Measurements from ENCODE around the gene TMEM156. TPM values are rescaled to one million over a fixed set of nuclear protein-coding genes. Genes with fewer than 3 reads are reported as not detected.

Gene TMEM156
- total RNA-seq, 1 experiment from 2014 or later = 14.1 TPM

DNA sequence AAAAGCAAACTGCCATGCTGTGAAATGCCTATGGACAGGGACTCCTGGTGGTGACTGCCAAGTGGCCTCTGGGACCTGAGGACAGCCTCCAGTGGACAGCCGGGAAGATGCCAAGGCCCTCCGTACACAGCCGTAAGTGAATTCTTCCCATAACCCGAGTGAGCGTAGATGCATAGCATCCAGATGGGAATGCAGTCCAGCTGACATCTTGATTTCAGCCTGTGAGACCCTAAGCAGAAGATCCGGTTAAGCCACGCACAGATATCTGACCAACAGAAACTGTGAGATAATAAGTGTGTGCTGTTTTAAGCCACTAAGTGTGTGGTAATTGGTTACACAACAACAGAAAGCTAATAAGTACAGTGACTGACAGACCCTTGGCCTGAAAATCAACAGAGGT is 55.9 kb downstream of the TMEM156 start:
- H3K9me3 Mint-ChIP-seq (ENCODE audit: low read depth, unreplicated experiment) = no peaks in the 10 kb centered on the region
- intact Hi-C loops (cut with micrococcal nuclease; ENCODE audit: unreplicated experiment) = no loop called here
- no TSS peak for BruUV-seq (replicated peaks)
- H3K27me3 Mint-ChIP-seq (ENCODE audit: unreplicated experiment) = no peaks in the 10 kb centered on the region
- DNase-seq = no peak
- CTCF ChIA-PET = no interaction called here
- H3K4me1 Mint-ChIP-seq (ENCODE audit: low read depth, unreplicated experiment) = no peaks in the 10 kb centered on the region
- TF ChIP-seq, protein P1, sequence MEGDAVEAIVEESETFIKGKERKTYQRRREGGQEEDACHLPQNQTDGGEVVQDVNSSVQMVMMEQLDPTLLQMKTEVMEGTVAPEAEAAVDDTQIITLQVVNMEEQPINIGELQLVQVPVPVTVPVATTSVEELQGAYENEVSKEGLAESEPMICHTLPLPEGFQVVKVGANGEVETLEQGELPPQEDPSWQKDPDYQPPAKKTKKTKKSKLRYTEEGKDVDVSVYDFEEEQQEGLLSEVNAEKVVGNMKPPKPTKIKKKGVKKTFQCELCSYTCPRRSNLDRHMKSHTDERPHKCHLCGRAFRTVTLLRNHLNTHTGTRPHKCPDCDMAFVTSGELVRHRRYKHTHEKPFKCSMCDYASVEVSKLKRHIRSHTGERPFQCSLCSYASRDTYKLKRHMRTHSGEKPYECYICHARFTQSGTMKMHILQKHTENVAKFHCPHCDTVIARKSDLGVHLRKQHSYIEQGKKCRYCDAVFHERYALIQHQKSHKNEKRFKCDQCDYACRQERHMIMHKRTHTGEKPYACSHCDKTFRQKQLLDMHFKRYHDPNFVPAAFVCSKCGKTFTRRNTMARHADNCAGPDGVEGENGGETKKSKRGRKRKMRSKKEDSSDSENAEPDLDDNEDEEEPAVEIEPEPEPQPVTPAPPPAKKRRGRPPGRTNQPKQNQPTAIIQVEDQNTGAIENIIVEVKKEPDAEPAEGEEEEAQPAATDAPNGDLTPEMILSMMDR (IDR thresholded peaks at IDR 0.05; ENCODE audit: unreplicated experiment) = no peak
- H3K27ac Mint-ChIP-seq (ENCODE audit: unreplicated experiment) = no peak overlapping the region
- peaks cover under 1% of the 10 kb centered on the region for H3K36me3 Mint-ChIP-seq (ENCODE audit: insufficient read depth, unreplicated experiment)
- H3K4me3 Mint-ChIP-seq (ENCODE audit: low read depth, unreplicated experiment) = no peak overlapping the region

- peaks cover 13% of the 10 kb centered on the region for H3K4me1 Mint-ChIP-seq (ENCODE audit: low read depth, unreplicated experiment)
- BruUV-seq (replicated peaks) = no TSS peak
- no peak for DNase-seq
- H3K27me3 Mint-ChIP-seq (ENCODE audit: unreplicated experiment) = no peaks in the 10 kb centered on the region
- H3K9me3 Mint-ChIP-seq (ENCODE audit: low read depth, unreplicated experiment) = no peaks in the 10 kb centered on the region
- H3K36me3 Mint-ChIP-seq (ENCODE audit: insufficient read depth, unreplicated experiment) = peaks cover 12% of the 10 kb centered on the region
- no peak overlapping the region for H3K4me3 Mint-ChIP-seq (ENCODE audit: low read depth, unreplicated experiment)
- intact Hi-C loops (cut with micrococcal nuclease; ENCODE audit: unreplicated experiment) = no loop called here
- TF ChIP-seq, protein P1 (IDR thresholded peaks at IDR 0.05; ENCODE audit: unreplicated experiment) = no peak
- CTCF ChIA-PET = no interaction called here
- H3K27ac Mint-ChIP-seq (ENCODE audit: unreplicated experiment) = peak overlapping the region; percentile 20
Observed at GRCh38 chr4:38968668-38969067, 63.5 kb downstream of the TMEM156 start.

- H3K4me3 Mint-ChIP-seq (ENCODE audit: low read depth, unreplicated experiment) = no peak overlapping the region
- H3K27ac Mint-ChIP-seq (ENCODE audit: unreplicated experiment) = peak overlapping the region; percentile 96
- no peak for DNase-seq
- H3K27me3 Mint-ChIP-seq (ENCODE audit: unreplicated experiment) = no peaks in the 10 kb centered on the region
- peaks cover 12% of the 10 kb centered on the region for H3K36me3 Mint-ChIP-seq (ENCODE audit: insufficient read depth, unreplicated experiment)
- TF ChIP-seq, protein P1 (IDR thresholded peaks at IDR 0.05; ENCODE audit: unreplicated experiment) = no peak
- intact Hi-C loops (cut with micrococcal nuclease; ENCODE audit: unreplicated experiment) = no loop called here
- H3K4me1 Mint-ChIP-seq (ENCODE audit: low read depth, unreplicated experiment) = peaks cover 13% of the 10 kb centered on the region
- CTCF ChIA-PET = no interaction called here
- no TSS peak for BruUV-seq (replicated peaks)
- H3K9me3 Mint-ChIP-seq (ENCODE audit: low read depth, unreplicated experiment) = no peaks in the 10 kb centered on the region
Observed at GRCh38 chr4:38967260-38968095, 64.7 kb downstream of the TMEM156 start.

DNA sequence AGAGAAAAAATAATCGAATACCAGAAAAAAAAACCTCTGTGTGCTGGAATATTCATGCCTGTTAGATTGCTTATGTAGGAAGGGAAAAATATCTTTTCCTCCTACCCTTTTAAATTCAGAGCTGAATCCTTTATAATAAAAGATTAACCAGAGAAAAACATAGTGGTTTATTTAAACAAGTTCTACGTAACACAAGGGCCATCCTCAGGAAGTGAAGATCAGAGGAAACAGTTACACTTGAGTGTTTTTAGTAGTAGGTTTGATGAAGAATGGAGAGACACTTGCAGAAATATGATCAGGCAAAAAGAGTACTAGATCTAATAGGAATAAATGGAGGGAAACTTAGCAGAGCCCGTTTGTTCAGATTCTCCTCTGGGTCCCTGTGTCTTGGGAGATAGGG is 66.3 kb downstream of the TMEM156 start:
- no TSS peak for BruUV-seq (replicated peaks)
- H3K4me3 Mint-ChIP-seq (ENCODE audit: low read depth, unreplicated experiment) = no peak overlapping the region
- peak overlapping the region; percentile 60 for H3K27ac Mint-ChIP-seq (ENCODE audit: unreplicated experiment)
- H3K27me3 Mint-ChIP-seq (ENCODE audit: unreplicated experiment) = no peaks in the 10 kb centered on the region
- no peak for DNase-seq
- CTCF ChIA-PET = no interaction called here
- H3K36me3 Mint-ChIP-seq (ENCODE audit: insufficient read depth, unreplicated experiment) = peaks cover 7% of the 10 kb centered on the region
- peaks cover 13% of the 10 kb centered on the region for H3K4me1 Mint-ChIP-seq (ENCODE audit: low read depth, unreplicated experiment)
- intact Hi-C loops (cut with micrococcal nuclease; ENCODE audit: unreplicated experiment) = no loop called here
- H3K9me3 Mint-ChIP-seq (ENCODE audit: low read depth, unreplicated experiment) = peaks cover 2% of the 10 kb centered on the region
- TF ChIP-seq, protein P1 (IDR thresholded peaks at IDR 0.05; ENCODE audit: unreplicated experiment) = no peak
